HPDE6-E6E7 (cell line): Measurements from ENCODE around the gene RNPC3.

Experiments used
- DNase-seq: peaks from one replicate; pipeline ENCODE4 v3.0.0; 2011; ENCODE audit warnings: missing footprints; ENCODE audit errors: extremely low spot score

Gene RNPC3, protein sequence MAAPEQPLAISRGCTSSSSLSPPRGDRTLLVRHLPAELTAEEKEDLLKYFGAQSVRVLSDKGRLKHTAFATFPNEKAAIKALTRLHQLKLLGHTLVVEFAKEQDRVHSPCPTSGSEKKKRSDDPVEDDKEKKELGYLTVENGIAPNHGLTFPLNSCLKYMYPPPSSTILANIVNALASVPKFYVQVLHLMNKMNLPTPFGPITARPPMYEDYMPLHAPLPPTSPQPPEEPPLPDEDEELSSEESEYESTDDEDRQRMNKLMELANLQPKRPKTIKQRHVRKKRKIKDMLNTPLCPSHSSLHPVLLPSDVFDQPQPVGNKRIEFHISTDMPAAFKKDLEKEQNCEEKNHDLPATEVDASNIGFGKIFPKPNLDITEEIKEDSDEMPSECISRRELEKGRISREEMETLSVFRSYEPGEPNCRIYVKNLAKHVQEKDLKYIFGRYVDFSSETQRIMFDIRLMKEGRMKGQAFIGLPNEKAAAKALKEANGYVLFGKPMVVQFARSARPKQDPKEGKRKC

DNA sequence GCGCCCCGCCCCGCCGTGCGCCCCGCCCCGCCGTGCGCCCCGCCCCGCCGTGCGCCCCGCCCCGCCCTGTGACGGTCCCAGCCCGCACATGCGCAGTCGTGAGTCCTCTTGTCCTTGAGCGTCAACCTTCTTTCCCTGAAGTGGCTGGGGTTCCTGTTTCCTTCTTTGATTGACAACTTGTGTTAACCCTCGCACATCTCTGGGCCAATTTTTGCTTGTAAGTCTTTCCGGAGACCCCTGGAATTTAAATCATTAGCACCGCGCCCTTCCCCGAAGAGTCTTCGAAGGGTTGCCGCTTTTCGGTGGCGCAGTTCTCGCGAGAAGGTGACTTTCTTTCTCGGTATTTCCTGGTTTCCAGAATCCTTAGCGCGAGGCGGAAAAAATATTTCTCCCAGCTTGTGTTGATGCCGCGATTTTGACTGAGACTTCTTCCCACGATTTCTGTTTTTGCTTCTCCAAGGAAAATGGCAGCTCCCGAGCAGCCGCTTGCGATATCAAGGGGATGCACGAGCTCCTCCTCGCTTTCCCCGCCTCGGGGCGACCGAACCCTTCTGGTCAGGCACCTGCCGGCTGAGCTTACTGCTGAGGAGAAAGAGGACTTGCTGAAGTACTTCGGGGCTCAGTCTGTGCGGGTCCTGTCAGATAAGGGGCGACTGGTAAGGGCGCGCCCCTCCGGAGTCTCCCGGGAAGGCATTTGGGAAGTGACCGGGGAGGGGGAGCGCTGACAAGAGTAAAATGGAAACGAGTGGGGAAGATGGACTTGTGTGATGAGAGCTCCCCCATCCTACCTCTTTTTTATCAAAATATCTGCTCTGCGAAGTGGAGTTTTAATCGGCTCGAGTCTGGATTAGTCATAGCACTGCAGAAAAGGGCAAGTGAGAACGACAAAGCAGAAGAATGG, at the start of gene RNPC3:
RNPC3 (plus strand) TSS at position 93 of the 901 bp plus-strand sequence; CDS start at position 465, 372 bp downstream.
- DNase-seq = peak; percentile 60

DNA sequence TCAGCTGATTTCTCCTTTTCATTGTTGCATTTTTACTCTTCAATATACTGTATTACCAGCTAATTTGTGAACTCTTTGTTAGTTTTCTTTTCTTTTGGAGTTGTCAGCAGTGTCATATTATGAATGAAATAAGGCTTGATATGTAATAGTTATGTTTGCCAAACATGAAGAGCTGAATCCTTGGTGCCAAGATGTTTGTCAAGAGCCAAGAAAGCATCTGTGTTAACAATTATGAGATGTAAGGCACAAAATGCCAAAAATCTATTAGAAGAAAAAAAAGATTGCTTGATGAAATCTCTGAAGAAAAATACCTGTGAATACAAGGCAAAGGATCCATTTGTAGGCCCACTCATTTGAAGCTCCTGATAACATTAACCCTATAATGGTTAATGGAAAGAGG, 48.4 kb upstream of the RNPC3 start:
- DNase-seq = no peak

DNA sequence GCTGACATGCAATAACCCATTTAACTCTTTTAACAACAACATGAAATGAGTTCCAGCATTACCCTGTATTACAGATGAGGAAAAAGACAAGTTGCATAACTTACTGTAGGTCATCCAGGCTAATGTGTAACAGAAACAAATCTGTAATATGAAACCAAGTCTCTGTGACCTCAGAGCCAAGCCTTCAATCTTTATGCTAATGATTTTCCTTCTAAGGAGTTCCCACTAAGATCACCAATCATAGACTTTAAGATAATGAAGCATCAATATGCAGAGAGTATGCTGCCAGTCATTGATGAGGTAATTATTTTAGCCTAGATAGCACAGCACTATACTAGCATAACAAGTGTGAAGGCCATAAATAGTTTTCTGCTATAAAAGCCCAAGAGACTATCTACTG, 35.6 kb upstream of the RNPC3 start:
- peak; percentile 14 for DNase-seq

DNA sequence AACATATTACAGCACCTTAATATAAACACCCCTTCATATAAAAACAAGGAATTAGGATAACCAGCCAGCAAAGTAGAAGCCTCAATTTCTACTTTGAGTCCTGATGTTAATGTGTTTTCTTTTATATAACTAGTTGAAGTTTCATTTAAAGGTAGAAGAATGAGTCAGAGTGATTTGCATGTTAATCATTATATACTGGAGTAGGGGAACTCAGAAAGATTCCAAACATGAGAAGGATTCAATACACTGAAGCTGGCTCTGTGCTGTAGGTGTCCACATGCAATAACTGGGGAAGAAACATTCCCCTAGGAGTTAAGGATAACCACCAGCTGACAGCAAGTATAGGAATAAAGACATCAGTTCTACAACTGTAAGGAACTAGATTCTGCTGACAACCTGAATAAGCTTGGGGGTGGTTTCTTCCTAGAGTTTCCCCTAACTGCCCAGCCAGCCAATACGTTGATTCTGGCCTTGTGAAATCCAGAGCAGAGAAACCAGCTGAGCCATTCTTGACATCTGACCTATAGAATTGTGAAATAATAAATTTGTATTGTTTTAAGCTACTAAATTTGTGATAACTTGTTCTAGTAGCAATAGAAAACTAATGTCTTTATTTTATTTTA, 33.4 kb upstream of the RNPC3 start:
- no peak for DNase-seq

DNA sequence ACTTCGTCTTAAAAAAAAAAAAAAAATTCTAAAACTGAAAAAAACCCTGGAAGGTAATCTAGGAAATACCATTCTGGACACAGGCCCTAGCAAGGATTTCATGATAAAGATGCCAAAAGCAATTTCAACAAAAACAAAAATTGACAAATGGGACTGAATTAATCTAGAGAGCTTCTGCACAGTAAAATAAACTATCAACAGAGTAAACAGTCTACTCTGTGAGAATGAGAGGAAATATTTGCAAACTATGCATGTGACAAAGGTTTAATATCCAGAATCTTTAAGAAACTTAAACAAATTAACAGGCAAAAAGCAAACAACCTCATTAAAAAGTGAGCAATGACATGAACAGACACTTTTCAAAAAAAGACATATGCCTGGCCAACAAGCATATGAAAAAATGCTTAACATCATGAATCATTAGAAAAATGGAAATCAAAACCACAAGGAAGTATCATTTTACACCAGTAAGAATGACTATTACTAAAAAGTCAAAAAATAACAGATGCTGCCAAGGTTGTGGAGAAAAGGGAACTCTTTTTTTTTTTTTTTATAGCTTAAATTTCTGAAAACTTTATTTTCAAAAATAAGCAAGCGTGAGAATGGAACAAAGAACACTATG, 29.4 kb upstream of the RNPC3 start:
- DNase-seq = no peak

DNA sequence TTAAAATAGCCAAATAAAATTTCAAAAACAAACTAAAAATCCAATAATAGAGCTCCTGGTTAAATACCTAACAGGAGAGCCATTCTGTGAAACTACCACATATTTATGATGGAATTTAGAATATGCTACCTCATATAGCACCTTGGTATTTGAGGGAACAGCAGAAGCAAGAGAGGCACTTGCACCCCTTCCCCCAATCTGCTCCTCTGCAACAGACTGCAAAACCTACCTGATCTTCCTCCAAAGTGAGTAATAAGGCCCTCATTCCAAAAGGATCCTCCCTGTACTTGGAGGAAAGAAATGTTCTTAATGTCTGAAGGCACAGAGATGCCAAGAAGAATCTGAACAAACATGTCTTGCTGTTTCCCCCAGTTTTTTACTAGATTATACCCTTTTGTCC, 28.1 kb upstream of the RNPC3 start:
- no peak for DNase-seq

DNA sequence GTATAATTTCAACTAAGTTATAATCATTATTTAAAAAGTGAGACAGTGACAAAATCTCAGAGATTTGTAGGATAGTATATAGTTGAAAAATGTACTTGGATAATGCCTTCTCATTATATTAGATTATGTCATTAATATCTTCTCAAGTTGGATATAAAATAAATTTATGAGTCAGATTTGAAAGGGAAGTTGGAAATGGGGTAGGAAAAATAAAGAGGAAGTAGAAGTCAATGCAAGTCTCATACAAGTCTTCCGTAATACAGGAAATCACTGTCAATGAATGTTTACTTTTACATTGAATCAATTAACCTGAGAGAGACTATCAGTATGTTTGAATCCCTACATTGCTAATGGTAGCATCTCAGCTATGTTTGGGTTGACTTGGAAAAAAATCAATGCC, 16.2 kb upstream of the RNPC3 start:
- DNase-seq = no peak

DNA sequence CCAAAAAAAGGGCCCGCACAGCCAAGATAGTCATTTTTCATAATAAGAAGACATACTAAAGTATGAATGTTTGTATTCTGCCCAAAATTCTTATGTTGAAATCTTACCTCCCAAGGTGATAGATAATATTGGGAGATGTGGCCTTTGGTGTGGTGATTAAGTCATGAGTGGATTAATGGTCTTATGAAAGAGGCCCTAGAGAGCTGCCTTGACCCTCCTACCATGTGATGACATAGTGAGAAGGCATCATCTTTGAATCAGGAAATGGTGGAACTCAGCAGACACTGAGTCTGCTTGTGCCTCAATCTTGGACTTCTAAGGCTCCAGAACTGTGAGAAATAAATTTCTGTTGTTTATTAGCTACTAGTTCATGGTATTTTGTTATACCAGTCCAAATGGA, 11.8 kb upstream of the RNPC3 start:
- DNase-seq = no peak

DNA sequence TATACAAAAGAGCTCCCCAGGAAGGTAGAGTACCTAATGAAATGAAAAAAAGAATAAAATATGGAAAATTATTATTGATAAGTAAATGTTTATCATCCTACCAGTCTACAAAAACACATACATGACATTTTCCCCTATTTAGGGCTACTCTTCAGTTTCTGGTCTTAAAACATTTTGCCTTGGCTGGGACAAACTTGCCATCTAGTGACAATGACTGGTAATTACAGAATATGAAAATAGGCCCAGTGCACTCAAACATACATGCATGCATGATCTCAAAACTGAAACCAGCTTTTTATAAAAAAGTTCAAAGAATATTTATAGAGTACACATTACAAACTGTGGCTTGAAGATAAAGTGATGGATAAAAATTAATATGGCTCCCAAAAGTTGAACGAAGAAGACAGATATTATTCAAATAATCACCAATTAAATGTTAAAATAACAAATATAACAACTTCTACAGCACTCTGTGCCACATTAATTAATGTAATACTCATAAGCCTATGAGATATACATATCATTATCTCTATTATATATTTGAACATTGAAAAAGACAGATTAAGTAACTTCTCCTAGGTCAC, 10.5 kb upstream of the RNPC3 start:
- DNase-seq = peak; percentile 12

DNA sequence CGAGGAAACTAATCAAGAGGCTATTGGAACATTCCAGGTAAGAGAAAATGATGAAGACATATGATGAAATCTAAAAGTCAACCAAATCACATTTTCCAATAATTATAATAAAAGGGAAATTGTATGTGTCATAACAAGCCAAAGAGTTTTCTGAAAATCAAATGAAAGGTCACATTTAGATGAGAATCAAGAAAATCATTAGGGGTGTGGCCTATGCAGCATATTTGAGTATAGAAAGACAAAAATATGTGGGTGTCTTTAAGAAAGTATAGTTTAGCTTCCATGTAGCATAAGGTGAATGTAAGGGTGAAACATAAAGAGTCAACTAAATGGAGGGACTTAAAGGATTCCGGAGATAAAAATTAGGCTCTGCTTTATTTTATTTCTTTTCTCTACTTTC, 9.2 kb upstream of the RNPC3 start:
- DNase-seq = no peak

DNA sequence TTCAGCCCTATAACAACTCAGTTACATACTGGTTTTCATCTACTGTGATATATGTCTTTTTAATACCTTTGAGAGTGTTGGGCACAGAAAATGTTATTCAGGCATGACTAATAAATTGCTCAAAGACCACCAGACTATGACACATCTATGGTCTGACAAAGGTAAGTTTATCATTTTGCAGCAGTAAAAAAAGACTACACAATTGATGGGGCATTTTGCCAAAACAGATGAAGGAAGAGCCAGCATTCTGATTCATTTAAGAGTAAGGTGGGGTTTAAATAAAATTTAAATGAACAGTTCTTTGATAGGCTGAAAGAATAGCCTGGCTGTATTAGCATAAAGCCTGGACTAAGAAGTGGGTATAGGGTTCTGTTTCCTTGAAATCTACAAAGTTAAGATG, 8.8 kb upstream of the RNPC3 start:
- no peak for DNase-seq

DNA sequence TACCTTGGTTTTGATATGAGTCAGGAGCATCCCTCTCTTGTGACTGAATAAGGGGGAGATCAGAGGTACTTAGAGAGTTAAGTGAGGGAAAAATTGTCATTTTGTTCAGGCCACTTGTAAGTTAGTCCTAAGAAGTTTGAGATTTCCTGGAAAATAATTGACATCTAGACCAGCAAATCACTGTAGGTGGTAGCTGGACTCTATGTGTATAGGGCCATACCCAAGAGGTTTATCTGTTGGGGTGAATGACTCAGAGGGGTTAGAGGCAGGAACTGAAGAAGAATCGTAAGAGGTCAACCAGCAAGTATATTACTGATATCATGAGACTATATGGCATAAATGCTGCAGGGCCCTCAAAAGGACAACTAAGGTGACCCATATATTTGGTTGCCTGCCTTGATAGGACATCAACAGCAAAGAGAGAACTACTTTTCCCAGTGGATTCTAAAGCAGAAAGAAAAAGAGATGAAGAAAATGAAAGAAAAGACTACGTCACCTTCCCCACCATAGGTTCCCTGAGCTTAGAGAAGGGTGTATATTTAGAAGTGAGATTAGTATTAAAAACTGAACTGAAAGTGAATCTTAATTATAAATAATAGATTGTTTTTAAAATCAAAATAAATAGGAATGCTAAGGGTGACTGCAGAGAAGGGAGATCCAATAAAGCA, 8.0 kb upstream of the RNPC3 start:
- no peak for DNase-seq

DNA sequence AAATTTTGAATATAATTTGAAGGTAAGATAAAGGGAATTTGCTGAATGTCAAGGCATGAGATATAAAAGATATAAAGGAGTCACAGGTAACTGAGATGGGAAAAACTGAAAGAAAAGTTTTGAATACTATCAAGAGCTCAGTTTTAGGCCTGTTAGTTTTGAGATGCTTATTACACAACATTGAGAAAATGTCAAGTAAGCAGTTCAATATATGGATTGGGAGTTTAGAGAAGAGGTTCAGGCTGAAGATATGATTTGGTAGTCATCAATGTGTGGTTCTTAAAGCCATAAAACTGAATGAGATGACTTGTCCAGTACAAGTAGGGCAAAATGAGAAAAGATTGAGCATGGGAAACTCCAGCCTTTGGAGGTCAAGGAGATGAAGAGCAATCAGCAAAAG, 4.7 kb upstream of the RNPC3 start:
- DNase-seq = no peak

DNA sequence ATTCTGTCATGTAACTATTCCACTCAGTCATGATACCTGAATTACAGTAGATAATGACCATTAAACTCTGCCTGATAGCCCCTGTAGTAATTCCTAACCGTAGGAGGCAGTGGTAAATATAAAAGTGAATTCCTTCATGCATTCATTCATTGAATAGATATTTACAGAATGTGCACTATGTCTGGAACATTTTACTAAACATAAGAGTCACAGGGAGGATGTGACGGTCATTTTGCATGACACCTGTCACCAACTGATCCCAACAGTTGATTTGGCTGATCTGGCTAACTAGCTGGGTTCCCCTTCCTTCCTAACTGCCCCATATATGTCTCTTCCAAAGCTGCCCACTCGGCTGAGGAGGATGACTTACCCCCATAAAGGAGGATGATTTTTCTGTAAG, 2.2 kb upstream of the RNPC3 start:
- no peak for DNase-seq

DNA sequence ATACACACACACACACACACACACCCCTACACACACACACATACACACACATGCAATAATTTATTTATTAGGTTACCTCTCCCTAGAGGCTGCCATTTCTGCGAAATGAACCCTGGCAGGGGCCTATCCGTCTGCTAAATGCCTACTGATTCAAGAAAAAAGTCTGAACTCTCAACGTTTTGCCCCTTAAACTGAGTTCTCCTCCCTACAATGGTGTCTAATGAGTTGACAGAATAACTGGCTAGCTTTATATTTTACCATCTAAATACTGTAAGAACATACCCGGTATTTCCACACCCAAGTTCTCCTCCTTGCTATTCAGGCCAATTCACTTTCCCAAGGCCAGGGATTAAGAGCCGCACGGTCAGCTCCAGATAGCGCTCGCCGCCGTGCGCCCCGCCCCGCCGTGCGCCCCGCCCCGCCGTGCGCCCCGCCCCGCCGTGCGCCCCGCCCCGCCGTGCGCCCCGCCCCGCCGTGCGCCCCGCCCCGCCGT, 339 bp upstream of the RNPC3 start:
- DNase-seq = peak; percentile 28

DNA sequence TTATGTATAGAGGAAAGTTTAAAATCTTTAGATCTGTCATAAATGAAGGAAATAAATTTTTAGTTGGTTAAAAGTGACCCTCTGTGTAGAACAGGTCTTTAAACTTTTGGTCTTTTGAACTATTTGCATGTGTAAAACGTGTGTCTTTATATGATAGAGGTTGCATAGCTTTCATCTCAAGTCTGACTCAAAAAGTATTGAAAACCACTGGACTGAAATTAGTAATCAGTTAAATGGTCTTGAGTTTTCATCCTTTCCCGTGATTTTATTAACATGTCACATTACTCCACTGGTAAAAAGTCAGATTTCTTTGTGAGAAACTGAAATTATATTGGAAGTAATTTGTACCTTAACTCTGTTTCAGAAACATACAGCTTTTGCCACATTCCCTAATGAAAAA, 1.8 kb downstream of the RNPC3 start:
- DNase-seq = no peak

DNA sequence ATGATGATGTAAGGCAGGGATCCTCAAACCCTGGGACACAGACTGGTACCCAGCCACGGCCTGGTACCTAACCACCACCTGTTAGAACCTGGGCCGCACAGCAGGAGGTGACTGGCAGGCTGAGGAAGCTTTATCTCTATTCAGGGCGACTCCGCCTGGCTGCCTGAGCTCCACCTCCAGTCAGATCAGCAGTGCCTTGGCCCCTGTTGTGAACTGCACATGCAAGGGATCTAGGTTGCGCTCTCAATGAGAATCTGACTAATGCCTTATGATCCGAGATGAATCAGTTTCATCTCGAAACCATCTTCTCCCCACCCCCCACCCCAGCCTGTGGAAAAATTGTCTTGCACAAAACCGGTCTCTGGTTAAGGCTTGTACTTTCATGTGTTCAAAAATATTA, 4.2 kb downstream of the RNPC3 start:
- peak; percentile 15 for DNase-seq

DNA sequence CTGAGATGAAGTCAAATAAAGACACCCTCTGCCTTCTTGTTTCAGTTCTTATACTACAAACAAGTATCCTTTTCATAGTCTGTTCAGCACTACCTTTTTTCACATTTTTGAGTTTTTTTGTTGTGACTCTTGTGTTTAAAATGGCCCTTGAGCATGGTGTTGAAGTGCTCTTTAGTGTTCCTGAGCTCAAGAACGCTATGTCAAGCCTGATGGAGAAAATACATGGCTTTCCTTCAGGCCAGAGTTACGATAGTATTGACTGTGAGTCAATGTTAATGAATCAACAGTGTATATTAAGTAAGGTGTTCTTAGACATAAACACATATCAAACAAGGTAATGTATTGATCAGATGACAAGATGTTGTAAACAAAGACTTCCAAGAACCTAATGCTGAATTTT, 12.7 kb downstream of the RNPC3 start:
- no peak for DNase-seq

DNA sequence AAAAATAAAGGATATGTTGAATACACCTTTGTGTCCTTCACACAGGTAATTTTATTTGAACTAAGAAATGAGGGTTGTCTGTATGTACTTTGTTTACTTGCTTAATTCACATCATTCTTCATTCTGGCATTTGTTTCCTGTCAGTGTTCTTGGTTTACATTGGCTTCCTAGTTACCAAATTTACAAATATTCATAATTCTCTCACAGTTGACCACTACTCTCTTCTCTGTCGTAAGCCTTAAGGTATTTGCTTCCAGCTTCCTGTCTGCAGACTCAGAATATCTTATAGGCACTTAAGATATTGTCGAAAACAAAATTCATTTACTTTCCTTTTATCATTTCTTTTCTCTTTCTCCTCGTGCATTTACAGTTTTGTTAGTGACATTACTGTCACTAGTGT, 15.9 kb downstream of the RNPC3 start:
- DNase-seq = no peak

DNA sequence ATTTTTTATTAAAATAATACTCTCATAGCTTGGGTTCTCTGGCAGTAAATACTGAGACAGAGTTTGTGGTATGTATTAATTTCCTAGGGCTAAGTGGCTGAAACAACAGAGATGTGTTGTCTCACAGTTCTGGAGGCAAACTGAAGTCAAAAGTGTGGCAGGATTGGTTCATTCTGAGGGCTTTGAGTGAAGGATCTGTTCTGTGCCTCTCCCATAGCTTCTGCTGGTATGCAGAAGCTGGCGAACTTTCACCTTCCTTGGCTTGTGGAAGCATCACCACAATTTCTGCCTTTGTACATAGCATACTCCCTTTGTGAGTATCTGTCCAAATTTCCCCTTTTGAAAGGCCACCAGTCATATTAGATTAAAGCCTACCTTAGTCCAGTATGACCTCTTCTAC, 21.0 kb downstream of the RNPC3 start:
- no peak for DNase-seq

DNA sequence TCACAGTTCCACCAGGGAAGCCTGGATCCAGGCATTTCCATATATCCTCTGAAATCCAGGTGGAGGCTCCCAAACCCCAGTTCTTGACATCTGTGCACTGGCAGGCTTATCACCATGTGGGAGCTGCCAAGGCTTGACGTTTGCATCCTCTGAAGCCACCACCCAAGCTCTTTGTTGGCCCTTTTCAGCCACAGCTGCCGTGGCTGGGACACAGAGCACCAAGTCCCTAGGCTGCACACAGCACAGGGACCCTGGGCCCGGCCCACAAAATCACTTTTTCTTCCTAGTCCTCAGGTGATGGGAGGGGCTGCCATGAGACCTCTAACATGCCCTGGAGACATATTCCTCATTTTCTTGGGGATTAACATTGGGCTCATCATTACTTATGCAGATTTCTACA, 22.3 kb downstream of the RNPC3 start:
- no peak for DNase-seq
